Left colon (tissue), 2 donors: Measurements from ENCODE around the gene CERS6. TPM values are rescaled to one million over a fixed set of nuclear protein-coding genes. Genes with fewer than 3 reads are reported as not detected.

Experiments used
- ATAC-seq: fragments of 200-7000 bp; cut with Tn5 transposase; one replicate; pipeline ENCODE4 v1.9.1; 2020; ENCODE audit warnings: mild to moderate bottlenecking, moderate library complexity
- DNase-seq, 2 donors: peaks; one replicate each; pipeline ENCODE4 v3.0.0-alpha.2; 2020
- intact Hi-C, 2 donors: fragments of 100-400 bp; cut with DNase I in 1 of 2; cut with micrococcal nuclease in 1 of 2; formaldehyde crosslinking; loops; one replicate each; pipeline versions ENCODE4 v1.11.2 to v1.14.0; 2022; cut with DNase I, micrococcal nuclease
- total RNA-seq, 2 donors: library from RNA; stranded (reverse); fragmentation: NEBNext Ultra II Directional; extraction: Animal tissue kit (Norgen Biotek cat#: 25700); gene quantifications; one replicate each; pipeline ENCODE4 v1.2.1, GENCODE V29; 2021
- donor health status: DM: no; HTN: no; CAD: no.
- donor health status: DM: yes; HTN: yes; CAD: no.

Gene CERS6
- total RNA-seq, 2 donors from 2014 or later, result 64.4 to 67.2 TPM

- DNase-seq (no peak), ATAC-seq (no peak)
- intact Hi-C loops, result no loop called here
Observed at GRCh38 chr2:168603439-168603961, 147.4 kb downstream of the CERS6 start.

- no peak for DNase-seq
Observed at GRCh38 chr2:168604252-168604651, 148.2 kb downstream of the CERS6 start.

GRCh38 chr2:168607992-168608391, 151.9 kb downstream of the CERS6 start:
- DNase-seq, result no peak
- intact Hi-C loops, result no loop called here
- no peak for ATAC-seq

More at GRCh38 chr2:168604252-168604651, 148.2 kb downstream of the CERS6 start:
- no peak for ATAC-seq
- intact Hi-C loops, result no loop called here

GRCh38 chr2:168608796-168609195, 152.7 kb downstream of the CERS6 start:
- intact Hi-C loops, result no loop called here
- DNase-seq, result no peak
- ATAC-seq, result no peak

GRCh38 chr2:168611091-168611490, 155.0 kb downstream of the CERS6 start:
- intact Hi-C loops, result no loop called here
- ATAC-seq, result no peak

GRCh38 chr2:168611896-168612650, 156.0 kb downstream of the CERS6 start:
- peak; percentile 96 for ATAC-seq
- intact Hi-C loops, result no loop called here
- no peak for DNase-seq

More at GRCh38 chr2:168611091-168611490, 155.0 kb downstream of the CERS6 start:
- DNase-seq, result no peak

- intact Hi-C loops, result no loop called here
- ATAC-seq (no peak), DNase-seq (no peak)
Observed at GRCh38 chr2:168612719-168613118, 156.6 kb downstream of the CERS6 start.

GRCh38 chr2:168613551-168613950, 157.5 kb downstream of the CERS6 start:
- no peak for ATAC-seq
- DNase-seq, result no peak
- intact Hi-C loops, result no loop called here

- DNase-seq (no peak), ATAC-seq (no peak)
- intact Hi-C loops, result no loop called here
Observed at GRCh38 chr2:168614172-168615018, 158.3 kb downstream of the CERS6 start.

- intact Hi-C loops, result no loop called here
- DNase-seq (no peak), ATAC-seq (no peak)
Observed at GRCh38 chr2:168620554-168620953, 164.5 kb downstream of the CERS6 start.

GRCh38 chr2:168622559-168622958, 166.5 kb downstream of the CERS6 start:
- DNase-seq (no peak), ATAC-seq (peak; percentile 71)
- intact Hi-C loops, result no loop called here

- no peak for ATAC-seq
- intact Hi-C loops, result no loop called here
Observed at GRCh38 chr2:168624028-168624427, 168.0 kb downstream of the CERS6 start.

GRCh38 chr2:168626096-168626495, 170.0 kb downstream of the CERS6 start:
- DNase-seq, result peak; percentile 34 to 39
- peak; percentile 72 for ATAC-seq
- intact Hi-C loops, result no loop called here

More at GRCh38 chr2:168624028-168624427, 168.0 kb downstream of the CERS6 start:
- DNase-seq, result no peak

GRCh38 chr2:168626647-168627046, 170.6 kb downstream of the CERS6 start:
- ATAC-seq, result no peak
- intact Hi-C loops, result no loop called here
- DNase-seq, result no peak

- intact Hi-C loops, result no loop called here
- no peak for DNase-seq
- ATAC-seq, result no peak
Observed at GRCh38 chr2:168632709-168633121, 176.6 kb downstream of the CERS6 start.

GRCh38 chr2:168633200-168633599, 177.1 kb downstream of the CERS6 start:
- ATAC-seq (no peak), DNase-seq (no peak)
- intact Hi-C loops, result no loop called here

- intact Hi-C loops, result no loop called here
- DNase-seq (no peak), ATAC-seq (no peak)
Observed at GRCh38 chr2:168633895-168634294, 177.8 kb downstream of the CERS6 start.

GRCh38 chr2:168635065-168635577, 179.0 kb downstream of the CERS6 start:
- peak; percentile 62 to 67 for DNase-seq
- intact Hi-C loops, result no loop called here
- peak; percentile 47 for ATAC-seq

GRCh38 chr2:168639018-168639417, 182.9 kb downstream of the CERS6 start:
- intact Hi-C loops, result no loop called here
- ATAC-seq, result peak; percentile 15
- no peak for DNase-seq
